ENCODE measurements around the gene CPE.

- no peak for TF ChIP-seq POLR2A (IDR thresholded peaks at IDR 0.05)
- TF ChIP-seq, protein P1, sequence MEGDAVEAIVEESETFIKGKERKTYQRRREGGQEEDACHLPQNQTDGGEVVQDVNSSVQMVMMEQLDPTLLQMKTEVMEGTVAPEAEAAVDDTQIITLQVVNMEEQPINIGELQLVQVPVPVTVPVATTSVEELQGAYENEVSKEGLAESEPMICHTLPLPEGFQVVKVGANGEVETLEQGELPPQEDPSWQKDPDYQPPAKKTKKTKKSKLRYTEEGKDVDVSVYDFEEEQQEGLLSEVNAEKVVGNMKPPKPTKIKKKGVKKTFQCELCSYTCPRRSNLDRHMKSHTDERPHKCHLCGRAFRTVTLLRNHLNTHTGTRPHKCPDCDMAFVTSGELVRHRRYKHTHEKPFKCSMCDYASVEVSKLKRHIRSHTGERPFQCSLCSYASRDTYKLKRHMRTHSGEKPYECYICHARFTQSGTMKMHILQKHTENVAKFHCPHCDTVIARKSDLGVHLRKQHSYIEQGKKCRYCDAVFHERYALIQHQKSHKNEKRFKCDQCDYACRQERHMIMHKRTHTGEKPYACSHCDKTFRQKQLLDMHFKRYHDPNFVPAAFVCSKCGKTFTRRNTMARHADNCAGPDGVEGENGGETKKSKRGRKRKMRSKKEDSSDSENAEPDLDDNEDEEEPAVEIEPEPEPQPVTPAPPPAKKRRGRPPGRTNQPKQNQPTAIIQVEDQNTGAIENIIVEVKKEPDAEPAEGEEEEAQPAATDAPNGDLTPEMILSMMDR (IDR thresholded peaks at IDR 0.05), result no peak
These were observed 2.0 kb downstream of the CPE start for GRCh38 chr4:165380805-165381204.

All from adrenal gland (tissue), 5 donors.